ENCODE measurements around the gene OXCT1.
"Not testable (repeated sequence)": the region's sequence is repeated elsewhere in the genome, so short reads cannot be mapped to it uniquely, and the experiment has no call there.

OXCT1 gene

GRCh38 chr5:41728281-41728680, 141.9 kb downstream of the OXCT1 start:
- in situ Hi-C loops (cut with HindIII; ENCODE audit: low pct_ligation_motif_present, low sequenced_read_pairs), result no loop called here
- DNase-seq, result no peak
- Histone ChIP-seq H3K27ac (no peak overlapping the region), H3K27me3 (replicated peaks) (no peaks in the 10 kb centered on the region), H3K36me3 (replicated peaks) (no peaks in the 10 kb centered on the region), H3K4me3 (ENCODE audit: low read depth, low read length) (no peak overlapping the region)
- no peak for TF ChIP-seq CTCF (IDR thresholded peaks at IDR 0.05; ENCODE audit: low read depth, low read length, missing control alignments)

- H3K4me3 ChIP-seq (ENCODE audit: low read depth, low read length), result no peak overlapping the region
- peak; percentile 49 for TF ChIP-seq CTCF (IDR thresholded peaks at IDR 0.05; ENCODE audit: low read depth, low read length, missing control alignments)
- H3K27ac ChIP-seq, result no peak overlapping the region
- DNase-seq, result no peak
- in situ Hi-C loops (cut with HindIII; ENCODE audit: low pct_ligation_motif_present, low sequenced_read_pairs), result loop anchor here (25.0 kb wide), 1 partner anchor 115 kb away; no protein-coding TSS in a partner anchor
- H3K36me3 ChIP-seq (replicated peaks), result no peaks in the 10 kb centered on the region
- H3K27me3 ChIP-seq (replicated peaks), result no peaks in the 10 kb centered on the region
These were observed 147.8 kb downstream of the OXCT1 start for GRCh38 chr5:41722359-41722950.

GRCh38 chr5:41721516-41721915, 148.7 kb downstream of the OXCT1 start:
- in situ Hi-C loops (cut with HindIII; ENCODE audit: low pct_ligation_motif_present, low sequenced_read_pairs), result loop anchor here (25.0 kb wide), 1 partner anchor 116 kb away; no protein-coding TSS in a partner anchor
- H3K27me3 ChIP-seq (replicated peaks), result no peaks in the 10 kb centered on the region

GRCh38 chr5:41716382-41716781, 153.8 kb downstream of the OXCT1 start:
- H3K27ac ChIP-seq, result no peak overlapping the region
- no peak for DNase-seq
- no peak overlapping the region for H3K4me3 ChIP-seq (ENCODE audit: low read depth, low read length)
- H3K27me3 ChIP-seq (replicated peaks), result no peaks in the 10 kb centered on the region
- in situ Hi-C loops (cut with HindIII; ENCODE audit: low pct_ligation_motif_present, low sequenced_read_pairs), result loop anchor here (25.0 kb wide), 1 partner anchor 121 kb away; no protein-coding TSS in a partner anchor
- H3K36me3 ChIP-seq (replicated peaks), result no peaks in the 10 kb centered on the region
- no peak for TF ChIP-seq CTCF (IDR thresholded peaks at IDR 0.05; ENCODE audit: low read depth, low read length, missing control alignments)

More at GRCh38 chr5:41721516-41721915, 148.7 kb downstream of the OXCT1 start:
- Histone ChIP-seq H3K36me3 (replicated peaks) (no peaks in the 10 kb centered on the region), H3K27ac (no peak overlapping the region), H3K4me3 (ENCODE audit: low read depth, low read length) (no peak overlapping the region)
- TF ChIP-seq CTCF (IDR thresholded peaks at IDR 0.05; ENCODE audit: low read depth, low read length, missing control alignments), result no peak
- no peak for DNase-seq

DNA sequence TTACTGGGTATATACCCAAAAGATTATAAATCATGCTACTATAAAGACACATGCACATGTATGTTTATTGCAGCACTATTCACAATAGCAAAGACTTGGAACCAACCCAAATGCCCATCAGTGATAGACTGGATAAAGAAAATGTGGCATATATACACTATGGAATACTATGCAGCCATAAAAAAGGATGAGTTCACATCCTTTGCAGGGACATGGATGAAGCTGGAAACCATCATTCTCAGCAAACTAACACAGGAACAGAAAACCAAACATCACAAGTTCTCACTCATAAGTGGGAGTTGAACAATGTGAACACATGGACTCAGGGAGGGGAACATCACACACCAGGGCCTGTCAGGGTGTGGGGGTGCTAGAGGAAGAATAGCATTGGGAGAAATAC, 155.8 kb downstream of the OXCT1 start:
- not testable (repeated sequence) for H3K4me3 ChIP-seq (ENCODE audit: low read depth, low read length); DNase-seq
- in situ Hi-C loops (cut with HindIII; ENCODE audit: low pct_ligation_motif_present, low sequenced_read_pairs), result loop anchor here (25.0 kb wide), 1 partner anchor 123 kb away; no protein-coding TSS in a partner anchor

GRCh38 chr5:41708604-41708940, 161.7 kb downstream of the OXCT1 start:
- Histone ChIP-seq H3K36me3 (replicated peaks) (no peaks in the 10 kb centered on the region), H3K27ac (no peak overlapping the region), H3K4me3 (ENCODE audit: low read depth, low read length) (no peak overlapping the region), H3K27me3 (replicated peaks) (no peaks in the 10 kb centered on the region)
- in situ Hi-C loops (cut with HindIII; ENCODE audit: low pct_ligation_motif_present, low sequenced_read_pairs), result loop anchor here (25.0 kb wide), 1 partner anchor 129 kb away; no protein-coding TSS in a partner anchor
- no peak for TF ChIP-seq CTCF (IDR thresholded peaks at IDR 0.05; ENCODE audit: low read depth, low read length, missing control alignments)
- DNase-seq, result no peak

More for the DNA sequence above, 155.8 kb downstream of the OXCT1 start:
- not testable (repeated sequence) for H3K36me3 ChIP-seq (replicated peaks); H3K27ac ChIP-seq; H3K27me3 ChIP-seq (replicated peaks)

Measured in brain microvascular endothelial cell (primary cell).